Neuron (in vitro differentiated cells): ENCODE data around the gene SSR3.

Experiments used
- H2AFZ ChIP-seq: one replicate; pipeline ENCODE4 v1.6.1; 2013; ENCODE audit warnings: low read depth, mild to moderate bottlenecking, inconsistent platforms, low read length, moderate library complexity
- H3K27me3 ChIP-seq: one replicate; pipeline ENCODE4 v1.6.1; 2013; ENCODE audit warnings: low read length; ENCODE audit not compliant: insufficient read depth
- H3K36me3 ChIP-seq: one replicate; pipeline ENCODE4 v1.6.1; 2013; ENCODE audit warnings: low read length; ENCODE audit not compliant: insufficient read depth
- H3K4me1 ChIP-seq: one replicate; pipeline ENCODE4 v1.6.1; 2013; ENCODE audit warnings: low read length; ENCODE audit not compliant: insufficient read depth
- H3K4me3 ChIP-seq: 2 replicates; pipeline ENCODE4 v1.5.1; 2013; ENCODE audit warnings: mild to moderate bottlenecking, low read length, moderate library complexity
- H3K9me3 ChIP-seq: one replicate; pipeline ENCODE4 v1.6.1; 2013; ENCODE audit warnings: low read length

Gene SSR3

GRCh38 chr3:156518726-156519125 is 36.2 kb downstream of the SSR3 start:
- Histone ChIP-seq H2AFZ (no peak overlapping the region), H3K4me3 (no peak overlapping the region), H3K9me3 (no peaks in the 10 kb centered on the region), H3K36me3 (no peaks in the 10 kb centered on the region), H3K27me3 (no peaks in the 10 kb centered on the region), H3K4me1 (peaks cover 26% of the 10 kb centered on the region)

GRCh38 chr3:156516961-156517360 is 38.0 kb downstream of the SSR3 start:
- Histone ChIP-seq H3K27me3 (no peaks in the 10 kb centered on the region), H3K36me3 (no peaks in the 10 kb centered on the region), H3K9me3 (no peaks in the 10 kb centered on the region), H2AFZ (no peak overlapping the region), H3K4me1 (peaks cover 14% of the 10 kb centered on the region), H3K4me3 (no peak overlapping the region)

GRCh38 chr3:156516284-156516683 is 38.6 kb downstream of the SSR3 start:
- no peaks in the 10 kb centered on the region for H3K9me3 ChIP-seq
- no peak overlapping the region for H2AFZ ChIP-seq
- H3K27me3 ChIP-seq: no peaks in the 10 kb centered on the region
- H3K4me3 ChIP-seq: no peak overlapping the region
- H3K4me1 ChIP-seq: peaks cover 14% of the 10 kb centered on the region
- no peaks in the 10 kb centered on the region for H3K36me3 ChIP-seq

DNA sequence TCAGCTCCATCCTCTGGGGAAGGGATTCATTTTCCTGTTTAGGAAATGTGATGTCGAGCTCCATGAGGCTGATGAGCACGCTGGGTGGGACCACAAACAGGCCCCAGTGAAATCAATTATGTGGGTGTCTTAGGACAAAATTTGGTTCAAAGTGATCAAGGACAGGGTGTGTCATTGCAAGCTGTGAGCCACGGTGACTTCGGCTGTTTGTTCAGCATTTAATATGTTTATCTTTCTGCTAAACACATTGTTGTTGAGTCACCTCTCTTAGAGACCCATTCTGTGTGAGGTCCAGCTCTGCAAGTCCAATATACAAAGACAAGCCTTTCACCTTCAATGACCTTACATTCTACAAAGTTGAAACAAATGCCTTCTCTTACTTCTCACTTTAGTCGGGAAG is 41.3 kb downstream of the SSR3 start:
- Histone ChIP-seq H3K4me3 (no peak overlapping the region), H3K36me3 (no peaks in the 10 kb centered on the region), H2AFZ (no peak overlapping the region), H3K4me1 (peaks cover 14% of the 10 kb centered on the region), H3K9me3 (no peaks in the 10 kb centered on the region), H3K27me3 (no peaks in the 10 kb centered on the region)

DNA sequence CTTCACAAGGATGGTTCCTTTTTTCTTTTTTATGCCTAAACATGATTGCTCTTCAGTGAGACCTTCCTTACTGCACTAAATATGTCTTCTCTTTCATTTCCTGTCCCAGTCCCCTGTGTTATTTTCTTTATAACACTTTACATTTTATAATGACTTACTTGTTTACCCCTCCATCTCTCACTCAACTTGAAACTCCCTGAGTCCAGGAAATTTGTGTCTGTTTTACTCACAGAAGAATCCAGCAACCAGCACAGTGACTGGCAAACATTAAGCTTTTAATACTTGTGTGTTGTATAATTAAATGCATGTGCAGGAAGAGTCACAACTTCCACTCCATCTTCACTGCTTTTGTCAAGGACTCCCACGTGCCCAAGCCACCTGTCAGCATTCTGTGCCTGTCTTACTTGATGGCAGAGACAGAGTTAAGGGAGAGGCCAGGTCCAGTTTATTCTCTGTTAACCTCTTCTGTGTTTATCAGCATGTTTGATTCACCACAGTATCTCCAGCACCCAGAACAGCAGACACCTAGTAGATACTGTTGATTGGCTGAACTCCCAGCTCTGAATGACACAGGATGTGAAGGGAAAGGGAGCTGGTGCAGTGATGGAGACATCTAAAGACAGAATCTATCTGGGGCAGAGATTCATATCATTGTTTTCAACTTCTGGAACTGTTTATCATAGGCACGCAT is 42.8 kb downstream of the SSR3 start:
- Histone ChIP-seq H3K4me1 (peaks cover 14% of the 10 kb centered on the region), H3K27me3 (no peaks in the 10 kb centered on the region), H3K9me3 (no peaks in the 10 kb centered on the region), H3K36me3 (no peaks in the 10 kb centered on the region), H2AFZ (no peak overlapping the region), H3K4me3 (no peak overlapping the region)

- Histone ChIP-seq H3K4me3 (no peak overlapping the region), H3K36me3 (no peaks in the 10 kb centered on the region), H3K27me3 (no peaks in the 10 kb centered on the region), H3K9me3 (no peaks in the 10 kb centered on the region), H2AFZ (no peak overlapping the region), H3K4me1 (peaks cover 5% of the 10 kb centered on the region)
Measured at GRCh38 chr3:156509189-156510174, 45.4 kb downstream of the SSR3 start.

GRCh38 chr3:156507285-156507684 is 47.6 kb downstream of the SSR3 start:
- H3K9me3 ChIP-seq: no peaks in the 10 kb centered on the region

GRCh38 chr3:156498307-156498706 is 56.6 kb downstream of the SSR3 start:
- Histone ChIP-seq H3K36me3 (no peaks in the 10 kb centered on the region), H2AFZ (no peak overlapping the region), H3K4me3 (no peak overlapping the region), H3K9me3 (peaks cover 2% of the 10 kb centered on the region), H3K27me3 (no peaks in the 10 kb centered on the region), H3K4me1 (peaks cover 3% of the 10 kb centered on the region)

More at GRCh38 chr3:156507285-156507684, 47.6 kb downstream of the SSR3 start:
- Histone ChIP-seq H2AFZ (no peak overlapping the region), H3K4me3 (no peak overlapping the region), H3K4me1 (no peaks in the 10 kb centered on the region), H3K27me3 (no peaks in the 10 kb centered on the region), H3K36me3 (no peaks in the 10 kb centered on the region)

DNA sequence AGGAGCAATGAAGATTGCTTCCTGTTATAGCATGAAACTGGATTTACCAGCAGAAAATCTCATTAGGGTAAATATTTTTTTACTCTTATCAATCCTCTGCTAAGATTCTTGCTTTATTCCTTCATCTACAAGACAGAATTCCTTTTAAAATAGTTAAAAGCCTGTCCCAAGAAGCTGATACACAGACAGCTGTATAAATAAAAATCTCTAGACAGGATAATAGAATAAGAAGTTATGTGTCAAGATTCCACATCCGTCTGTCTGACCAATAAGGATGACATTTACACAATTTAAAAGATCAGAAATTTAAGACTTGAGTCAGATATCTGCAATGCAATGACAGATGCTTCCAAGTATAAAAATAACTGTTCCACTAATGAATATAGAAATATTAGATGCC is 57.6 kb downstream of the SSR3 start:
- Histone ChIP-seq H3K9me3 (peaks cover 2% of the 10 kb centered on the region), H2AFZ (no peak overlapping the region), H3K36me3 (no peaks in the 10 kb centered on the region), H3K4me1 (peaks cover 3% of the 10 kb centered on the region), H3K4me3 (no peak overlapping the region), H3K27me3 (no peaks in the 10 kb centered on the region)

GRCh38 chr3:156495816-156496215 is 59.1 kb downstream of the SSR3 start:
- peaks cover 2% of the 10 kb centered on the region for H3K9me3 ChIP-seq
- H3K4me1 ChIP-seq: peaks cover 3% of the 10 kb centered on the region
- H2AFZ ChIP-seq: no peak overlapping the region

DNA sequence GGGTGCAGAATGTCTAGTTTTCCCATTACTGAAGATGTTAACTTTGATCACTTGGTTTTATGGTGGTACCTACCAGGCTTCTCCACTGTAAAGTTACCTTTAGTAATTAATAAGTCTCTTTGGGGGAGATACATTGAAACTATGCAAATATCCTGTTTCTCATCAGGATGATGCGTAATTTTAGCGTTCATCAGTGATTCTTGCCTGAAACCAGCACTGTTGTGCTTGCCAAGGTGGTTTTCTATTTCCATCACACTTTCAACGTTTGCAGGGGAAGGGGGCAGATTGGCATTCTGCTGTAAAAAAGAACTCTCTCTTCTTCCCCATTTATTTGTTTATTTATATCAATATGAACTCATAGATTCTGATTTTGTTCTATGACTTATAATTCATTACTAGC is 61.0 kb downstream of the SSR3 start:
- H3K27me3 ChIP-seq: no peaks in the 10 kb centered on the region
- no peak overlapping the region for H3K4me3 ChIP-seq
- no peaks in the 10 kb centered on the region for H3K4me1 ChIP-seq
- H2AFZ ChIP-seq: no peak overlapping the region
- peaks cover 2% of the 10 kb centered on the region for H3K9me3 ChIP-seq
- H3K36me3 ChIP-seq: no peaks in the 10 kb centered on the region

More at GRCh38 chr3:156495816-156496215, 59.1 kb downstream of the SSR3 start:
- no peaks in the 10 kb centered on the region for H3K36me3 ChIP-seq
- H3K27me3 ChIP-seq: no peaks in the 10 kb centered on the region
- H3K4me3 ChIP-seq: no peak overlapping the region

GRCh38 chr3:156492801-156493261 is 62.1 kb downstream of the SSR3 start:
- H2AFZ ChIP-seq: no peak overlapping the region
- H3K9me3 ChIP-seq: peaks cover 2% of the 10 kb centered on the region
- H3K4me3 ChIP-seq: no peak overlapping the region
- no peaks in the 10 kb centered on the region for H3K36me3 ChIP-seq
- no peaks in the 10 kb centered on the region for H3K27me3 ChIP-seq
- H3K4me1 ChIP-seq: no peaks in the 10 kb centered on the region

GRCh38 chr3:156491192-156491591 is 63.7 kb downstream of the SSR3 start:
- Histone ChIP-seq H3K27me3 (no peaks in the 10 kb centered on the region), H3K4me1 (no peaks in the 10 kb centered on the region), H3K36me3 (no peaks in the 10 kb centered on the region), H3K4me3 (no peak overlapping the region), H3K9me3 (peaks cover 2% of the 10 kb centered on the region), H2AFZ (no peak overlapping the region)
